HG02870 (cell line): Measurements from ENCODE around the gene MALL.
"Not testable (repeated sequence)": the region's sequence is repeated elsewhere in the genome, so short reads cannot be mapped to it uniquely, and the experiment has no call there.

Source experiments
- ATAC-seq: cut with Tn5 transposase; IDR thresholded peaks from one replicate; pipeline ENCODE4 v1.9.1; 2021; ENCODE audit warnings: mild to moderate bottlenecking, moderate library complexity; ENCODE audit not compliant: unreplicated experiment

The MALL gene

DNA sequence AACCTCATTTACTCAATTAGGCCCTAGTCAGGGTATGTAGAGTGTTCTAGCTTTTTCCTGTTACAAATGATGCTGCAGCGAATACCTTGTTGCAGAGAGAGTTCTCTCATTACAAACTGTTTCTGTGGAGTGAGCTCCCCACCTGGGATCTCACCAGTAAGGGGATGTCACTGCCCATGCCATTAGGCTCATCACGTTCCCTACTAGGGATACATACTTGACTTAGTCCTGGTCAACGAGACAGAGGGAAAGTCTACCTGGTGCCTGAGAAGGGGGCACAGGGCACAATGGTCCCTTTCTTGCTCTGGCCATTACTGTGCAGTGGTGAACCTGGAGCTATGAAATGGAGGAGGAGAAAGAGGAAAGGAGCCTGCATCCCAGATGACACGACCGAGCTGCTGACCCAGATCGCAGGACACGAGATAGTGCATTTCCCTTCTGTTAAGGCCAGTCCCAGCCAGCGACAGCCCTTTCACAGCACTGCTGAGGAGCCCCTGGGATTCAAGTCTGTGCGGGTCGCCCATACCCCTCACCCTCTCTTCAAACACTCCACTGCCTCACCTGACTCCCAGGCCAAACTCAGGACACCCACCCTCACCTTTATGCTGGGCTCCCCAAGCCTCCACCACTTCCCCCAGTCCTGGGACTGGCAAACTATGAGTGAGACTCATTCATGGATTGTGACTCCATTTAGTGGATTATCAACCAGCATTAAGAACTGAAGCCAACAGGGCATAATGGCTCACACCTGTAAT, 16.0 kb downstream of the MALL start:
- no peak for ATAC-seq

DNA sequence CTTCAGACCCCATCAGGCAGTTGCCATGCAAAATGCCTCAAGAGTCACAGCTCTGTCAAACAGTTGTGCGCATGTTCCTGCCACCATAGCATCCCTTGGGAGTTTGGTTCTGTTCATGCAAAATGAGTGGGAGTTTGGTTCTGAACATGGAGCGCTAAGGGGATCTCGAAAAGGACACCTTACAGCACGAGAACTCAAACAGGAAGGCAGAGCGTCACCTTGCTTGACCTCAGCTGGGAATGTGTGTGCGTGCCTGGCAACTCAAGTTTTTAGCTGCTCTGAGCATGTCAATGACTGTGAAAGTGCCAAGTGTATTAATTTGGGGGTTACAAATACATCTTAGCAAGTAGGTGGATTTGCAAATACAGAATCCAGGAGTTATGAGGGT, 16.6 kb downstream of the MALL start:
- ATAC-seq: no peak

DNA sequence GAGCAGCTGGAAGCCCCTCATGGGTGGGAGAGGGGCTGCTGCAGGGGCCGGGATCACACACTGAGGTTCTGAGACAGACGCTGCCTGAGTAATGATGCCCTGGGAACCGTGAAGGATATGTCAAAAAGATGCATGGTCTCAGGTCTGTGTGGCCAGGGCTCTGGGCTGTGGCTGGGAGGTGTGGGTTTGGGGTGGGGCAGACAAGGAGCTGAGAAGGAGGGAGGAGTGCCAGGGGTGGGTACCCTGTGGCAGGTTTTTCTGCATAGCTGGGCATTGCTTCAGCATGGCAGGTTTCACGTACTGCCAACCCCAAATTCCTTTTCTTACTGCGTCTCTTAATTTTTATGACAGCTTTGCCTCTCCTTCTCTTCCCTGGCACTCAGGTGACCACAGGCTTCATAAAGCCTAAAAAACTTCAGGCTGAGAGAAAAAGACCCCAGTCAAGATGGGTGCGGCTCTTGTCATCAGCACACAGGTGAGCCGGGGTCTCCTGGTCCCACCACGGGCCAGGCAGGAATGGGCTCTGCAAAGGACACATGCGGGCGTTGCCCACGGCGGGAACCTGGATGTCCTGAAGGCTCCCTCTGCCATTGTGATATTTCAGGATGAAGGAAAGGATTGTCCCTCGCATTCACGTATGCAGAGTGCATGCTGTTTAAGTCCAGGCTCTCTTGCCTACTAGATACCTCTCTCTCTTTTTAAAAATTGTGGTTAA, 18.0 kb downstream of the MALL start:
- no peak for ATAC-seq

GRCh38 chr2:110095994-110096633, 19.5 kb downstream of the MALL start:
- ATAC-seq: no peak

- ATAC-seq: not testable (repeated sequence)
Observed at GRCh38 chr2:110094884-110095534, 20.6 kb downstream of the MALL start.

DNA sequence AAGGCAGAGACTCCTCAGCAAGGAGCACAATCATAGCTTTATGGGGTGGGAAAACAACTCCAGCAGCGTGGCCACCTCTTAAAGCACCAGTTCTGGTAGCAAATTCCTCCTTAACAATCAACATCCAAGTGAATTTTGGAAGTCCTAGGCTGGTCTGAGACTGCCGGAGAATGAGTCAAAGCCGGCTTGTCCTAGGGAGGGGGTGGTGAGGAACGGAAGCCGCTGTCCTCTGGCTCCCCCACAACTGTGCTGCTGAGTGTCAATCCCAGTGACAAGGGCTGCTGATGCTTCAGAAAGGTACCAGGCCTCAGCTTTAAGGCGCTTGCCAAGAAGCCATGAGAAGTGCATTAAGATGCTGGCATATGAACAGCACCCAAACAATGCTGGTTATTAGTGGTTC, 21.7 kb downstream of the MALL start:
- ATAC-seq: not testable (repeated sequence)

DNA sequence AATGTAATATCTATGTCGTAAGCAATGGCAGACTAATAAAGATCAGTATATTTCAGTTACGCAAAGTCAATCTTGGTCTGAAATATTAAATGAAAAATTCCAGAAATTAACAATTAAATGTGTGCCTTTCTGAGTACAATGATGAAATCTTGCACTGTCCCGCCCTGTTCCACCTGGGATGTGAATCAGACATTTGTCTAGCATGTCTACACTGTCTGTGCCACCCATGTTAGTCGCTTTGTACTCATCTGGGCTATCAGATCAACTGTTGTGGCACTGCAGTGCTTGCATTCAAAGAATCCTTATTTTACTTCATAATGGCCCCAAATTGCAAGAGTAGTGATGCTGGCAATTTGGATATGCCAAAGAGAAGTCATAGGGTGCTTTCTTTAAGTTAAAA, 25.5 kb downstream of the MALL start:
- ATAC-seq: not testable (repeated sequence)

DNA sequence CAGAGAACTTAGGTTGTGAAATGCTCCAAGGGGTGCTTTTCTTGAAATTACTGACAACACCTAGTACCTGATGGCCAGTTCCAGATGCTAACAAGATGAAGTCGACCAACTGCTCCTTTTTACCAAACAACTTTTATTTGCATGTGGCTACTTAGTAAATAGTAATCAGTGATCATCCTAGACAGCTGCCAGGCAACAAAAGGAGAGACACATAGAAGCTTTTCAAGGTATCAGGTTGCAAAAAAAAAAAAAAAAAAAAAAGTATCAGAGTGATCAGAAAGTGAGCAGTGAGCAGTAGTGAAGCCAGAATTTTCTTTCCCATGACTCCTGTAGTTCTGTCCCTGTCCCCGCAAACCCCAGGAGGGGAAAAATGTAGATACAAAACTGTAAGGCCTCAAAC, 31.9 kb downstream of the MALL start:
- not testable (repeated sequence) for ATAC-seq

- not testable (repeated sequence) for ATAC-seq
Observed at GRCh38 chr2:110083162-110083561, 32.5 kb downstream of the MALL start.

- not testable (repeated sequence) for ATAC-seq
Observed at GRCh38 chr2:110078104-110078503, 37.5 kb downstream of the MALL start.

- not testable (repeated sequence) for ATAC-seq
Observed at GRCh38 chr2:110075896-110076295, 39.7 kb downstream of the MALL start.

GRCh38 chr2:110069869-110070268, 45.8 kb downstream of the MALL start:
- not testable (repeated sequence) for ATAC-seq

GRCh38 chr2:110068153-110068552, 47.5 kb downstream of the MALL start:
- not testable (repeated sequence) for ATAC-seq

DNA sequence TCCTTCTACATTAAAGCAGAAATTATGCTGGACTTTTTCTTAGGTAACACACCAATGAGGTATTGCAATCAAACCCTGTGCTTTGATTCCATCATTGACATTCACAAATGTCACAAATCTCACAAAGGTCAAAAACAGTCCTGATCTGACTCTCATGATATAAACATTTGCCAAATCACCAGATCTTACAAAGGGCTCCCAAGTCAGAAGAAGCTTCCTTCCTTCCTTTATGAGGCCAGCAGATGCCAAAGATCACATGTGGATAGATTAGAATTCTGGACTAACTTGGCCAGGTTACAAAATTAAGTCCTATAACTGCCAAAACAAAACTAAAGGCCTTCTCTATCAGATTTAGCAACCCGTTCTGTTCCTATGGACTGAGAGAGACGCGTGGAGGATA, 53.3 kb downstream of the MALL start:
- ATAC-seq: not testable (repeated sequence)

DNA sequence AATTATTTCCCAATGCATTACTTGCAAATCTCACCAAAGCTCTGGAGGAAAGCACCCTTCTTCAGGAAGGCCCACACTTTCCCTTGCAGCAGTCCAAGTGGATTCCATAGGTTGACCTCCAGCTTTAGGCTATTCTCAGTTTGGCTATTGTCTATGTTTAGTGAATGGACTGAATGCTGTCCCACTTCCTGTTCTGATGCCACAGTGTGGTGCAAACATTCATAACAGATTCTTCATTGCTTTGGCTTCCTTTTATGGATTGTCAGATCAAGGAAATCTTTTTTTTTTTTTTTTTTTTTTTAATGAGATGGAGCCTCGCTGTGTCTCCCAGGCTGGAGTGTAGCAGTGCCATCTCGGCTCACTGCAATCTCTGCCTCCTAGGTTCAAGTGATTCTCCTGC, 55.1 kb downstream of the MALL start:
- not testable (repeated sequence) for ATAC-seq

DNA sequence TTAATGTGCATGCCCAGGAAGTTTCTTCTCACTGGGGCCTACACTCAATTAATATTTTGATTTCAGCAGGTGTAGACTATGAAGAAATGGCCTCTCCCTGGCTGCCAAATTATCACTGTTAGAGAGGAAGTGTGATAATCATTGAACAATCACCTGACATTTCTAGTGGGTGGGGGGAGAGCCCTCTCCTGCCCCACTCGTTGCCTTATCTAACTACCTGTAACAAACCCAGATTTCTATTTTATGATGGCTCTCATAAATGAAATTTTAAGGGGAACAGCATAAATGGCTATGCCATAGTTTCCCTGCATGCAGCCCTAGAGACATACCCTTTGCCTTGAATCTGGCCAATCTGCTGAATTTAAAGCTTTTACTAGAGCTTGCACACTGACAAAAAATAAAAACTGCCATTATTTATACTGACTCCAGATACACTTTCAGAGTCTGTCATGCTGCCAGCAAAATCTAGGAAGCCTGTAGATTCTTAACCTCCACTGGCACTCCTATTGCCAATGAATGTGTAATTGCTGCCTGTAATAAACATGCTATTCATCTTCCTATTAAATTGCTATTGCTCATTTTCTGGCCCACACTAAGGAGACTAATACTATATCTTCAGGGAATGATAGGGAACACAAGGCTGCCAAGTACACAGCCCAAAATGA, 55.8 kb downstream of the MALL start:
- ATAC-seq: not testable (repeated sequence)

DNA sequence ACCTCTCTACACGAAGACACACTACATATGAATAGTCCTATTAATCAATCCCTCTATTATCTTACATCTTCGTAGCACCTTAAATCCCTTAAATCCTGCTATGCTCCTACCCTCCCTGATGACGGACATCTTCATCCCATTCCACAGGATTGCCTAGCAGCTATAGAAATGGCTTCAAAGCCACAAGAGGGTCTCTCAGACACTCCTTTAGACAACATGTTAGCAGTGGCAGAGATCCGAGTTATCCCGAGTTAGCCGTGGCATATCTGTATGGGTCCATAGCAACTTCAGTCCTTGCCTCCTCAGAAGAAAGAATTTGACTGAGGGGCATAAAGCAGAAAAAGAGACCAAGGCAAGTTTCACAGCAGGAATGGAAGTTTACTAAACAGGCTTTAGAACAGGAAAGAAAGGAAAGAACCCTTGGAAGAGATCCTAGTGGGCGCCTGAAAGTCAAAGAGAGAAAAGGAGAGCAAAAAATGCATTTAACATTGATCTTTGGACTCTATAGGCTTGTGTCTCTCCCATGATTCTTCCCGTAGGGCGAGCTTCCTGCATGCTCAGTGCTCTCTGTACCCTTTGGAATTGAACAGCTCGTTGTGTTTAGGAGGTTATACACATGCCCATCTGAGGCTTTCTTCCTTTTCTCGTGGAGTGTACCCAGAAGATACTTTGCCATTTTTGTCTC, 56.5 kb downstream of the MALL start:
- ATAC-seq: not testable (repeated sequence)

DNA sequence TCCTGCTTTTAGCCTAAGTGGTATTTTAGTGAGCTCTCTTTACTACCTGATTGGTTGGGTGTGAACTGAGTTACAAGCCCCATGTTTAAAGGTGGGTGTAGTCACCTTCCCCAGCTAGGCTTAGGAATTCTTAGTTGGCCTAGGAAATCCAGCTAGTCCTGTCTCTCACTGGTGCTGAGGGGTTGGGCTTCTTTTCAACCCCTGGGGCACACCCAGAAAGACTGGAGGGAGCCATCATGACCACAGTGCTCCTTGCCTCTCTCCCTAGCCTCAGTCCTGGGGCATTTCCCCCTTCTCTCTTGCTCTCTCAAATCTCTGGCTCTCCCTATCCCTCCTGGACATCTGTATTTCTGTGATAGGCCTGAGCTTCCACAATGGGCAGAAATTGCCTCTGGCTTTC, 57.6 kb downstream of the MALL start:
- not testable (repeated sequence) for ATAC-seq

- not testable (repeated sequence) for ATAC-seq
Observed at GRCh38 chr2:110055819-110056408, 59.7 kb downstream of the MALL start.
